Astrocyte of the spinal cord (primary cell): ENCODE data around the gene DDI1.

Experiments
- DNase-seq: peaks from one replicate; pipeline ENCODE4 v3.0.0; 2011; ENCODE audit warnings: low read depth, low spot score
- H3K4me3 ChIP-seq: 2 replicates; pipeline ENCODE4 v1.5.1; 2011; ENCODE audit warnings: low read depth, mild to moderate bottlenecking, low read length, moderate library complexity
- in situ Hi-C: cut with HindIII; loops from 2 replicates; pipeline ENCODE4 v1.10.0; 2017; ENCODE audit warnings: low sequenced_read_pairs
- TF ChIP-seq, protein P1 (sequence below): IDR thresholded peaks from 2 replicates; pipeline ENCODE4 v1.5.1; 2012; ENCODE audit warnings: low read depth, mild to moderate bottlenecking, low read length, inconsistent platforms

DDI1 gene

DNA sequence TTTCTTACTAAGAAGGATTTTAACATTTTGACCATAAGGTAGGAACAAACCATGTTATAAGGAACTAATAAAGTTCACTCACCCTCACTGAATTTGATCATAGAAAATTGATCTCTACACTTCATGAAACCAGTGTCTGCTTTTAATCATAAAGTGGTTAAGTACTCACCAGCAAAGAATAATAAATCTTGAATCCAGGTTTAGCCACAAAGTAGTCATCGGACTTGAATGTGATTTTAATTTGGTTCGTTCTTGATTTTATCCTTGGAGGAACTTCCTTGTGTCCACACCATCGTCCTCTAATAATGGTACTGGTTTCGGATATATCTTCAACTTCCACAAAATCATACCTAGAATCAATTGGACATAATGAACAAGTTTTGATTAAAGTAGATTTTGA is 40.5 kb upstream of the DDI1 start:
- TF ChIP-seq, protein P1, sequence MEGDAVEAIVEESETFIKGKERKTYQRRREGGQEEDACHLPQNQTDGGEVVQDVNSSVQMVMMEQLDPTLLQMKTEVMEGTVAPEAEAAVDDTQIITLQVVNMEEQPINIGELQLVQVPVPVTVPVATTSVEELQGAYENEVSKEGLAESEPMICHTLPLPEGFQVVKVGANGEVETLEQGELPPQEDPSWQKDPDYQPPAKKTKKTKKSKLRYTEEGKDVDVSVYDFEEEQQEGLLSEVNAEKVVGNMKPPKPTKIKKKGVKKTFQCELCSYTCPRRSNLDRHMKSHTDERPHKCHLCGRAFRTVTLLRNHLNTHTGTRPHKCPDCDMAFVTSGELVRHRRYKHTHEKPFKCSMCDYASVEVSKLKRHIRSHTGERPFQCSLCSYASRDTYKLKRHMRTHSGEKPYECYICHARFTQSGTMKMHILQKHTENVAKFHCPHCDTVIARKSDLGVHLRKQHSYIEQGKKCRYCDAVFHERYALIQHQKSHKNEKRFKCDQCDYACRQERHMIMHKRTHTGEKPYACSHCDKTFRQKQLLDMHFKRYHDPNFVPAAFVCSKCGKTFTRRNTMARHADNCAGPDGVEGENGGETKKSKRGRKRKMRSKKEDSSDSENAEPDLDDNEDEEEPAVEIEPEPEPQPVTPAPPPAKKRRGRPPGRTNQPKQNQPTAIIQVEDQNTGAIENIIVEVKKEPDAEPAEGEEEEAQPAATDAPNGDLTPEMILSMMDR: no peak

DNA sequence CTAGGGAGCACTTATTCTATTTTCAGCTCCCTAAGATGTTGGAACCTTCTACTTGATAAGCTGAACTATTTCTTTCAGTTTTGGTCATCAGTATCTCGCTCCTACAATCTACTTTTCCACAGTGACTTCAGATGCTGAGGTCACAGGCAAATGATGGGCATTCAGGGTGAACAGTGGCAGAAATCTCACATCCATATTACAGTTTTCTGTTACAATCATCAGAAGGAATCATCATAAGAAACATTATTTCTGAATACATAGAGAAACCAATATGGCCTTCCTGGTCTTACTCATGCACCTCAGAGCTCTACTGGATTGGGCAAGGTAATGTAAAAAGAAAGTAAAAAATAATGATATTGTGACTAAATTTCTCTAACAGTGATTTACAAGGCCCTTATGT is 39.4 kb upstream of the DDI1 start:
- no peak for DNase-seq
- no peak overlapping the region for H3K4me3 ChIP-seq
- TF ChIP-seq, protein P1: no peak
- in situ Hi-C loops: no loop called here

More for the DNA sequence above, 40.5 kb upstream of the DDI1 start:
- H3K4me3 ChIP-seq: no peak overlapping the region
- no peak for DNase-seq
- in situ Hi-C loops: no loop called here

DNA sequence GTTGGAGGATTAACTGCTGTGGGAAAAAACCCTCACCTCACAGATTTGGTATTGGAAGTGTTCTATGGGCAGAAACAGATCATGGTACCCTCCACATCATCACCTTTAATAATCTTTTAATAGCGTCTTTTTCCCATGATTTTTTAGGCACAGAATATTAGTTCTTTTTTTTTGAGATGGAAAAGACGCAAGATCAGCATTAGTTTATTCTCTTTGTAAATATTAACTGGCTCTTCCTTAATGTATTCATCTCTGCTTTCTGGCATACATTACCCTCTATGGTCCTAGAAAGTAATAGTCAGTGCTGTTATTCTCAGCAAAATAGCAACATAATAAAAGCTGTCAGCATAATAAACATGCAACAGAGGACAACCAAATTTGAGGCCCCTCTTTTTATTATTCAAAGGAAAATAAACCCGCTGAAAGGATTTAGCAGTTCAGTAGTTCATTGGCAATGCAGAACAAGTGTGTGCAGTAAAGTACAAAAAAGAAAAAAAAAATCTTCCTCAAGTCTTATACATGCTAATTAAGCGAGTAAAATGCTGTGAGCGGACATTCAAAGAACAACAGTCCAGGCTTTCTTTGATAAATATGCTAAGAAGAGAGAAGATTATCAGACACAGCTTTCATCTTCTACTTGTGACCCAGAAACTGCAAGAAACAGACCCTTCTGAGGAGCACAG is 37.5 kb upstream of the DDI1 start:
- TF ChIP-seq, protein P1: no peak
- no peak for DNase-seq
- in situ Hi-C loops: no loop called here
- no peak overlapping the region for H3K4me3 ChIP-seq

DNA sequence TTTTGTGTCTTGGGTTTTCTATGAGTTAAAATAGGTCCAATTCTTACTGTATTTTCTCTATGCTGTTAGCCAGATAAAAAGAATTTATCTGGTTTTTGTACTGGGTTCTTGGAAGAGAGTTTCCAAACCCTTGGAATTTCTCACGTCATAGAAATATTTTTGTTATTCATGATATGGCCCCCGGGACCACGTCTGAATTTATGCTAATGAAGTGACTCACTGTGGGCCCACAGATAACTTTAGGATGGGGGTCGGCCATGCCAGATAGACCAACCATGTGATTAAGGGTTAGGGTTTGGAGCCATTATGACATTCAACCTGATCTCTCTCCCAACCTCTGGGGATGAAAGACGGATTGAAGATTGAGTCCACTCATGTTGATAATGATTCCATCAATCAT is 35.6 kb upstream of the DDI1 start:
- in situ Hi-C loops: no loop called here
- TF ChIP-seq, protein P1: no peak
- DNase-seq: peak; percentile 36
- H3K4me3 ChIP-seq: no peak overlapping the region

DNA sequence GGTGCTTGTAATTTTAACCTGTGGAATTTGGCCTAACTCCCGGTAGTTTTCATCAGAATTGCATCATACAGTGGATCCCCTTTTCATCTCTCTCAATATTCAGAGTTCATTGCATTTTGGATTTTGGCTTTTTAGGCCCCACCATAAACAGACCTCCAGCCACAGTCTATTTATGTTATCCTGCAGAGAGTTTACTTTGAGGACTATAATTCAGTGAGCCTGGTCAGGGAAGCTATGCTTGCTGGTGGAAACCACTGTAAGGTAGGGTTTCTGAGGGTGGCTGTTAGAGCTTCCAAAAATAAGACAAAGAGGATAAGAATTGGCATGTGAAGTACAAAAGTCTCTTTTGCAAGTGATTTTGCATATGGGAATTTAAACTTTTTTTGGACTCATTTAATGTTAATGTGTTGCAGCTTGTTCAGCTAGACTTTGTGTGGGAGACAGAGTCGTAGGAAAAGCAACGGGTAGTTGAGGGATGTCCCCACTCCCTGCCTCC is 34.8 kb upstream of the DDI1 start:
- TF ChIP-seq, protein P1: no peak
- in situ Hi-C loops: no loop called here
- no peak overlapping the region for H3K4me3 ChIP-seq
- peak; percentile 41 for DNase-seq

DNA sequence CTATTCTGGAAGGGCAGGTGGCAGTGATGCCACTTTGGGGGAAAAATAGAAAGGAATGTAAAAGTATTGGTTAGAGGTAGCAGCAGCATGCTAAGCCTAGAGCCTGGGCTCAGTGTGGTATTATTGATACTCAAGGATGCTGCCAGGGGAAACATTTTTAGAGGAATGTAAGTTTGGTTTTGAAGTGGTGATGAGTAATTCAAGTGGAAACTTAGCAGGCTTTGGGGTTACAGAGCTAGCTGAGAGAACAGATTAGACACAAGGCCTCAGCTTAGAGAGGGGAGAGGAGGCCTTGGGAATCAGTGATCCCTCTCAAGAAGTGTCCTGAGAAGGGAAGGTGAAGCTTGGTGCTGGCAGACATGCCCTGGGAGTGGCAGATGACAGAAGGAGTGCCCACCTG is 32.9 kb upstream of the DDI1 start:
- in situ Hi-C loops: no loop called here
- TF ChIP-seq, protein P1: no peak
- DNase-seq: peak; percentile 51
- no peak overlapping the region for H3K4me3 ChIP-seq
